Type B pancreatic cell (in vitro differentiated cells): ENCODE results near the gene LRCH1. TPM values are rescaled to one million over a fixed set of nuclear protein-coding genes. Genes with fewer than 3 reads are reported as not detected.

Experiments used
- DNase-seq: peaks from one replicate; pipeline ENCODE4 v3.0.0; 2021; ENCODE audit warnings: mixed read lengths; ENCODE audit not compliant: unreplicated experiment; ENCODE audit errors: extremely low spot score
- H3K27ac Mint-ChIP-seq: 2 replicates; pipeline ENCODE4 v1.8.0; 2021; ENCODE audit warnings: mild to moderate bottlenecking, mixed read lengths
- H3K27me3 Mint-ChIP-seq: 2 replicates; pipeline ENCODE4 v1.8.0; 2021; ENCODE audit warnings: mixed read lengths
- H3K36me3 Mint-ChIP-seq: 2 replicates; pipeline ENCODE4 v1.8.0; 2021; ENCODE audit warnings: mixed read lengths
- H3K4me1 Mint-ChIP-seq: one replicate; pipeline ENCODE4 v1.8.0; 2021; ENCODE audit warnings: mixed read lengths; ENCODE audit not compliant: unreplicated experiment
- H3K4me3 Mint-ChIP-seq: 2 replicates; pipeline ENCODE4 v1.8.0; 2021; ENCODE audit warnings: mild to moderate bottlenecking, mixed read lengths
- H3K9me3 Mint-ChIP-seq: 2 replicates; pipeline ENCODE4 v1.8.0; 2021; ENCODE audit warnings: mixed read lengths
- CTCF ChIP-seq: fragments of 200-600 bp; sonication (generic); conservative IDR thresholded peaks from 2 replicates; pipeline ENCODE4 v1.5.0; 2021; ENCODE audit warnings: antibody characterized with exemption, mild to moderate bottlenecking
- total RNA-seq: library from RNA; stranded (reverse); gene quantifications from 2 replicates; pipeline ENCODE4 v1.2.1, GENCODE V29; 2021; ENCODE audit warnings: low replicate concordance

LRCH1 gene
- total RNA-seq, 1 donor from 2014 or later = 23.0 TPM

- no peak for DNase-seq
- Mint-ChIP-seq H3K27ac (peak overlapping the region; percentile 22), H3K27me3 (no peaks in the 10 kb centered on the region), H3K4me3 (peak overlapping the region; percentile 42), H3K9me3 (peaks cover 4% of the 10 kb centered on the region), H3K36me3 (peaks cover 7% of the 10 kb centered on the region), H3K4me1 (peaks cover 49% of the 10 kb centered on the region)
- TF ChIP-seq CTCF = no peak
These were observed 42.9 kb downstream of the LRCH1 start for GRCh38 chr13:46595885-46596275.

GRCh38 chr13:46596466-46596865 lies 43.5 kb downstream of the LRCH1 start:
- Mint-ChIP-seq H3K36me3 (peaks cover 7% of the 10 kb centered on the region), H3K9me3 (peaks cover 4% of the 10 kb centered on the region), H3K4me1 (peaks cover 54% of the 10 kb centered on the region), H3K27ac (no peak overlapping the region), H3K27me3 (no peaks in the 10 kb centered on the region), H3K4me3 (no peak overlapping the region)
- DNase-seq = no peak
- no peak for TF ChIP-seq CTCF

GRCh38 chr13:46598140-46598819 lies 45.3 kb downstream of the LRCH1 start:
- peaks cover 10% of the 10 kb centered on the region for H3K36me3 Mint-ChIP-seq
- no peak overlapping the region for H3K4me3 Mint-ChIP-seq
- TF ChIP-seq CTCF = no peak
- no peak for DNase-seq
- peaks cover 4% of the 10 kb centered on the region for H3K9me3 Mint-ChIP-seq
- no peak overlapping the region for H3K27ac Mint-ChIP-seq
- peaks cover 58% of the 10 kb centered on the region for H3K4me1 Mint-ChIP-seq
- H3K27me3 Mint-ChIP-seq = no peaks in the 10 kb centered on the region

- Mint-ChIP-seq H3K4me1 (peaks cover 53% of the 10 kb centered on the region), H3K4me3 (no peak overlapping the region), H3K36me3 (peaks cover 10% of the 10 kb centered on the region), H3K27ac (no peak overlapping the region), H3K9me3 (peaks cover 4% of the 10 kb centered on the region), H3K27me3 (no peaks in the 10 kb centered on the region)
- DNase-seq = no peak
- no peak for TF ChIP-seq CTCF
These were observed 45.8 kb downstream of the LRCH1 start for GRCh38 chr13:46598820-46599180.

- peaks cover 4% of the 10 kb centered on the region for H3K9me3 Mint-ChIP-seq
- H3K4me1 Mint-ChIP-seq = peaks cover 55% of the 10 kb centered on the region
- no peak overlapping the region for H3K4me3 Mint-ChIP-seq
- no peak for TF ChIP-seq CTCF
- peaks cover 10% of the 10 kb centered on the region for H3K36me3 Mint-ChIP-seq
- H3K27ac Mint-ChIP-seq = peak overlapping the region; percentile 4
- H3K27me3 Mint-ChIP-seq = no peaks in the 10 kb centered on the region
- DNase-seq = no peak
These were observed 48.0 kb downstream of the LRCH1 start for GRCh38 chr13:46600943-46601311.
